Measurements from ENCODE around the gene RIMOC1.

DNA sequence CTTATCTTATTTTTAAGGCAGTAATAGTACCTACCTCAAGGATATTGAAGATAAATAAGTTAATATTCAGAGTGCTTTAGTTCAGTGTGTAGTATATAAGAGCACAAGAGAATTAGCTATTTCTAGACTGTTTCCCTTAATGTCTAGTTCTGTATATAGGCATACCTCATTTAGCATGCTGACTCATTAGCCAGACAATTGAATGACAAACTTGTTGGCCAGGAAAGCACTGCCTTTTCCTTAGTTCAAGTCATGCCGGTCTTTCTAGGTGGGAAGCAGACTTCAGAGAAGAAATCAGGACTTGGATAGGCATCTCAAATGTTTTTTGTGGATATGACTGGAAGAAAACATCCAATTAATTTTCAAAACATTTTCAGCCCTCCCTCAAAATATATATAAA lies 17.7 kb downstream of the RIMOC1 start:
- TF ChIP-seq, protein P1, sequence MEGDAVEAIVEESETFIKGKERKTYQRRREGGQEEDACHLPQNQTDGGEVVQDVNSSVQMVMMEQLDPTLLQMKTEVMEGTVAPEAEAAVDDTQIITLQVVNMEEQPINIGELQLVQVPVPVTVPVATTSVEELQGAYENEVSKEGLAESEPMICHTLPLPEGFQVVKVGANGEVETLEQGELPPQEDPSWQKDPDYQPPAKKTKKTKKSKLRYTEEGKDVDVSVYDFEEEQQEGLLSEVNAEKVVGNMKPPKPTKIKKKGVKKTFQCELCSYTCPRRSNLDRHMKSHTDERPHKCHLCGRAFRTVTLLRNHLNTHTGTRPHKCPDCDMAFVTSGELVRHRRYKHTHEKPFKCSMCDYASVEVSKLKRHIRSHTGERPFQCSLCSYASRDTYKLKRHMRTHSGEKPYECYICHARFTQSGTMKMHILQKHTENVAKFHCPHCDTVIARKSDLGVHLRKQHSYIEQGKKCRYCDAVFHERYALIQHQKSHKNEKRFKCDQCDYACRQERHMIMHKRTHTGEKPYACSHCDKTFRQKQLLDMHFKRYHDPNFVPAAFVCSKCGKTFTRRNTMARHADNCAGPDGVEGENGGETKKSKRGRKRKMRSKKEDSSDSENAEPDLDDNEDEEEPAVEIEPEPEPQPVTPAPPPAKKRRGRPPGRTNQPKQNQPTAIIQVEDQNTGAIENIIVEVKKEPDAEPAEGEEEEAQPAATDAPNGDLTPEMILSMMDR (conservative IDR thresholded peaks at IDR 0.05; ENCODE audit: low read depth, low read length), result no peak
- no peak for TF ChIP-seq EZH2 (IDR thresholded peaks at IDR 0.05; ENCODE audit: borderline replicate concordance, low read depth, low read length, poor library complexity, severe bottlenecking)

Data from A673 (cell line).